GM21515 (cell line): ENCODE measurements around the gene ZNF350.
"Not testable (repeated sequence)": the region's sequence is repeated elsewhere in the genome, so short reads cannot be mapped to it uniquely, and the experiment has no call there.

Experiments used
- ATAC-seq: cut with Tn5 transposase; IDR thresholded peaks from one replicate; pipeline ENCODE4 v1.9.1; 2021; ENCODE audit not compliant: unreplicated experiment

Gene ZNF350

DNA sequence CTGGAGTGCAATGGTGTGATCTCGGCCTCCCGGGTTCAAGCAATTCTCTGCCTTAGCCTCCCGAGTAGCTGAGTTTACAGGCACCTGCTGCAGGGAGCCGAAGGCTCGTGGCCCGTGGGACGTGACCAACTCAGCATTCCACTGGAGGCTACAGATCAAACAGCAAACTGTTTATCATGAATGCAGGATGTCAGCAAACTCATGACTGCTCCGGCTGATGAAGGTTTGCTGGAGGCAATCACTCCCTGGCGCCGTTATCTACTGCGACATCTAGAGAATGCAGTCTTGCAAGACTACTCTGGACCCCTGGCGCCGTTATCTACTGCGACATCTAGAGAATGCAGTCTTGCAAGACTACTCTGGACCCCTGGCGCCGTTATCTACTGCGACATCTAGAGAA, 10.9 kb downstream of the ZNF350 start:
- not testable (repeated sequence) for ATAC-seq

DNA sequence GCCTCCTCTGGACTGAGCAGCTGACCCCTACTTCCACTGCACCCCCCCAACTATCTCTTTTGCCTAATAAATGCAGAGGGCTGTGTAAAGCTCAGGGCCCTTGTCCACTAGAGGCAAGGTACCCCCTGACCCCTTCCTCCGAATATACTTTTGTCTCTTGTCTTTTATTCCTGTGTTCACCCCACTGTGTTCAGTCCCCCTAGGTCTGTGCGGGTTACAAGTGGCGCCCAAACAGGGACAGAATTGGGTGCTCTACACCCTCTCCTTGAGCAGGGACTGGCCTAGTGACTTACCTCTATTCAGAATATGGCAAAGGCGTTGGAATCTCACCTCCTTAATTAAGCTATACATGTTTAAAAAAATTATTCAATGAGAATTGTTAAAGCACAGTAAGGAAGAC, 15.0 kb downstream of the ZNF350 start:
- ATAC-seq: no peak

DNA sequence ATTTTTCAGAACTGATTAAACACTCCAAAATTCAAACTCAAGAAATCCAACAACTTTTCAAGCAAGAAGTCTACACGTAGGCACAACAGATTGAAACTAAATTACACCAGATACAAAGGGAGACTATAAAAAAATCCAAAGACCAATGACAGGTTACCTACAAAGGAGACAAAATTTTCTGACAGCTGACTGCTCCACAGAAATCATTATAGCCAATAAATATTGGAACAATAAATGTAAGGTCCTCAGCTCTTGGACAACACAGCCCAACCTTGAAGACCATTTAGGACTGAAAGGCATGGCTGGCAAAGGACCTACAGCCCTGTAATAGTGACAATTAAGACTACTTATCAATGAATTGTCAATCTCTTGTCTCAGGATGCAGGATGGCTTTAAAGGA, 15.9 kb downstream of the ZNF350 start:
- ATAC-seq: no peak

DNA sequence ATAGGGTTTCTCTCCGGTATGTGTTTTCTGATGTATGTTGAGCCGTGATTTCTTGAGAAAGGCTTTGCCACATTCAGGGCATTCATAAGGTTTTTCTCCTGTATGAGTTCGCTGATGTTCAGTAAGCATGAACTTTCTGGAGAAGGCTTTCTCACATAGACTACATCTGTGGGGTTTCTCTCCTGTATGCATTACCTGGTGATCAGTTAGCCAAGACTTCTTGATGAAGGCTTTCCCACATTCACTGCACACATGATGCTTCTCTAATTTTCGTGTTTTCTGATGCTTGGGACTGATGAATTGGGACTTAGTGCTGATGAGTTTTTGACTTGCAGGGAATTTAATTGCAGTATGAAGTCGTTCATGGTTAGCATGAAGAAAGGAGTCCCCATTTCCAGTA, 21.1 kb downstream of the ZNF350 start:
- no peak for ATAC-seq

DNA sequence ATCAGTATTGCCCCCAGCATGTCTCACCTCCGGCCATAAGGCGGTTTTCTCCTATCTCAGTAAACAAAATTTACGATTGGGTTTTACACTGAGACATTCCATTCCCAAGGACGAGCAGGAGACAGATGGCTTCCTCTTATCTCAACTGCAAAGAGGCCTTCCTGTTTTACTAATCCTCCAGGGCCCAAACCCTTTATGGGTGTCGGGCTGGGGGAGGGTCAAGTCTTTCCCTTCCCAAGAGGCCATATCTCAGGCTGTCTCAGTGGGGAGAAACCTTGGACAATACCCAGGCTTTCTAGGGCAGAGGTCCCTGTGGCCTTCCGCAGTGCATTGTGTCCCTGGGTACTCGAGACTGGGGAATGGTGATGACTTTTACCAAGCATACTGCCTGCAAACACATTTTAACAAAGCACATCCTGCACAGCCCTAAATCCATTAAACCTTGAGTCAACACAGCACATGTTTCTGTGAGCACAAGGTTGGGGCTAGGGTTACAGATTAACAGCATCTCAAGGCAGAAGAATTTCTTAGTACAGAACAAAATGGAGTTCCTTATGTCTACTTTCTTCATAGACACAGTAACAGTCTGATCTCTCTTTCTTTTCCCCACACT, 25.9 kb downstream of the ZNF350 start:
- not testable (repeated sequence) for ATAC-seq

DNA sequence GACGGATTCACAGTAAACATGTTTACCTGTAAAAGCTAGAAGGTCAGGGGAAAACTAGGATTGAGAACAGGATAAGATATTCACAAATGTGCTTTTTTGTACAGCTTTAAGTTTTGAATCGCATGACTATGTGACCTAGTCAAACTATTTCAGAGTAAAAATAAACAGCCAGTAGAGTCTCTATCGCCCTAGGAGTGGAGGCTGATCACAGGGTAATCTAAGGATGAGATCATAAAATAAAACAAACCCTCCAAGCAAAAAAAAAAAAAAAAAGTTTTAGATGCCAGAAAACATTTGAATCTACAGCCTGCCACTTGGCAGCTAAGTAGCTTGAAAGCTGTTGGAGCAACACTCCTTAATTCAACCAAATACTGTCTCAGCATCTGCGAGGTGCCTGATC, 26.8 kb downstream of the ZNF350 start:
- ATAC-seq: no peak

DNA sequence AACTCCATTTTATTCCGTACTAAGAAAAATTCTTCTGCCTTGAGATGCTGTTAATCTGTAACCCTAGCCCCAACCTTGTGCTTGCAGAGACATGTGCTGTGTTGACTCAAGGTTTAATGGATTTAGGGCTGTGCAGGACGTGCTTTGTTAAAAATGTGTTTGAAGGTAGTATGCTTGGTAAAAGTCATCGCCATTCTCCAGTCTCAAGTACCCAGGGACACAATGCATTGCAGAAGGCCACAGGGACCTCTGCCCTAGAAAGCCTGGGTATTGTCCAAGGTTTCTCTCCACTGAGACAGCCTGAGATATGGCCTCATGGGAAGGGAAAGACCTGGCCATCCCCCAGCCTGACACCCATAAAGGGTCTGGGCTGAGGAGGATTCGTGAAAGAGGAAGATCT, 28.8 kb downstream of the ZNF350 start:
- ATAC-seq: not testable (repeated sequence)

DNA sequence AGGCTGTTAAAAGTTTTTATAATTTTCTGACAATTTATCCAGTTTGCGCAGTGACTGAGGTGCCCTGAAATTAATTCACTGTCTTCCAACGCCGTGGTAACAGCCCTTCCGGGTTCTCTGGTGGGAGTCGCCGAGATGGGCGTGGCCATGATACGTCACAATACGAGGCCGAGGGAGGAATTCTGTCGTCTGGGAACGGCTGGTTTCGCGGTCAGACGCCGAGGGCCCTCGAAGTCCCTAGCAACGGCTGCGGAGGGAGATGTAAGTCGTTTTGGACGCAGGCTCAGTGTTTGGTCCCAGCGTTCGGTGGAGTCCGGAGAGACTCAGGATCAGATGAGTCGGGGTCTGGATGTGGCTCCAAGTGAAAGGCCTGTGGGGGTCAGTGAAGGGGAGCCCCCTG, 37.7 kb downstream of the ZNF350 start:
- no peak for ATAC-seq

DNA sequence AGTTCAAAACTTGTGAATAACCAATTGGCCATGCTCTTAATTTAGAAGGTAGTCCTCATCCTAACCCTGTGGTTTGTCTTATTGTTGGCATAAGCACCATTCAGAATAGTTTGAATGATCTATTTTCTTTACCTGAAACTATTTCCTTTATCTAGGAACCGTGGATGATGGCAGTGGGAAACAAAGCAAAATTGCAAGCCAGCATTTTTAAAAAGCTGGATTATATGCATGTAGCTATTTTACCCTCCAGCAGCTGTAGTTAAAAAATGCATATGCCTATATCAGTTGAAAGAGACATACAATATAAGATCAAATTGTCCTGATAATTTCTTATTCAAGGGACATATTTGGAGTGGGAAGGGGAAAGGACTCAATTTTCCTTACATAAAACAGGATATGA, 40.0 kb downstream of the ZNF350 start:
- ATAC-seq: no peak

DNA sequence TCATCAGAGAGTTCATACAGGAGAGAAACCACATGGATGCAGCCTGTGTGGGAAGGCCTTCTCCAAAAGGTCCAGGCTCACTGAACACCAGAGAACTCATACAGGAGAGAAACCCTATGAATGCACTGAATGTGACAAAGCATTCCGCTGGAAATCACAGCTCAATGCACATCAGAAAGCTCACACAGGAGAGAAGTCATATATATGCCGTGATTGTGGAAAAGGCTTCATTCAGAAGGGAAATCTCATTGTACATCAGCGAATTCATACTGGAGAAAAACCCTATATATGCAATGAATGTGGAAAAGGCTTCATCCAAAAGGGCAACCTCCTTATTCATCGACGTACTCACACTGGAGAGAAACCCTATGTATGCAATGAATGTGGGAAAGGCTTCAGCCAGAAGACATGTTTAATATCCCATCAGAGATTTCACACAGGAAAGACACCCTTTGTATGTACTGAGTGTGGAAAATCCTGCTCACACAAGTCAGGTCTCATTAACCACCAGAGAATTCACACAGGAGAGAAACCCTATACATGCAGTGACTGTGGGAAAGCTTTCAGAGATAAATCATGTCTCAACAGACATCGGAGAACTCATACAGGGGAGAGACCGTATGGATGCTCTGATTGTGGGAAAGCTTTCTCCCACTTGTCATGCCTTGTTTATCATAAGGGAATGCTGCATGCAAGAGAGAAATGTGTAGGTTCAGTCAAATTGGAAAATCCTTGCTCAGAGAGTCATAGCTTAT, 41.7 kb downstream of the ZNF350 start:
- no peak for ATAC-seq

DNA sequence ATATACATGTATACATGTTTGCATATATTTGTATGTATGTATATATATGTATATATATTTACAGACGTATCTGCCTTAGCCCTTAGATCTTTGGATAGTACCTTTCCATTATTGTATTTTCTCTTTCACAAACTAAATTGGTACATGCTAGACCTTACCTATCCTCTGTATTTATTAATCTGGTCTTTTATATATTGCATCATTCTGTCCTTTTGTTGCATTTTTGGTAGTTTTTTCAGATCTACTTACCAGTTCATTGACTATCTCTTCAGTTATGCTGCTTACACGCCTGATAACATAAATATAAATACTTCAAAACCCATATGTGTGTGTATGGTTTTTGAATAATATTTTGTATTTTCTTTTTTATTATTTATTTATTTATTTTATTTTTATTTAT, 47.7 kb downstream of the ZNF350 start:
- ATAC-seq: no peak

DNA sequence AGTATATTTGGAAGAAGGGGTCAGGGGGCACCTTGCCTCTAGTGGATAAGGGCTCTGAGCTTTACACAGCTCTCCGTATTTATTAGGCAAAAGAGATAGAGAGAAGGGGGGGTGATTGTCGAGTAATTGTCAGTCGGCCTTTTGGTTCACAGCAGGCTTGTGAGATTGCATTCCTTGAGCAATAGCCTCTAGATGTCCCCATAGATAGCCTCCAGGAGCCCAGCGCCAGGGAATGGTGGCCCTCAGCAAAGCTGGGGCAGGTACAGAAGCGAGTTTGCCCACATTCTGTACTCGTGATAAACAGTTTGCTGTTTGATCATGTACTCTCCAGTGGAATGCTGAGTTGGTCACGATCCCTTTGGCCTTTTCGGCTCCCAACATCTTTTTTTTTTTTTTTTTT, 54.7 kb downstream of the ZNF350 start:
- ATAC-seq: no peak

DNA sequence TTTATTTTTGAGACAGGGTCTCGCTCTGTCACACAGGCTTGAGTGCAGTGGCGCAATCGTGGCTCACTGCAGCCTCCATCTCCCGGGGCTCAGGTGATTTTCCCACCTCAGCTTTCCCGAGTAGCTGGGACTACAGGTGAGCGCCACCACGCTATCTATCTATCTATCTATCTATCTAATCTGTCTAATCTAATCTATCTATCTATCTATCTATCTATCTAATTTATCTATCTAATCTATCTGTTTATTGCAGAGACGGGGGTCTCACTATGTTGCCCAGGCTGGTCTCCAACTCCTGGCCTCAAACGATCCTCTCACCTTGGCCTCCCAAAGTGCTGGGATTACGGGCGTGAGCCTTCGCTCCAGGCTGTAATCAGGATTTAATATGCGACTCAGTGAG, 58.8 kb downstream of the ZNF350 start:
- ATAC-seq: no peak

DNA sequence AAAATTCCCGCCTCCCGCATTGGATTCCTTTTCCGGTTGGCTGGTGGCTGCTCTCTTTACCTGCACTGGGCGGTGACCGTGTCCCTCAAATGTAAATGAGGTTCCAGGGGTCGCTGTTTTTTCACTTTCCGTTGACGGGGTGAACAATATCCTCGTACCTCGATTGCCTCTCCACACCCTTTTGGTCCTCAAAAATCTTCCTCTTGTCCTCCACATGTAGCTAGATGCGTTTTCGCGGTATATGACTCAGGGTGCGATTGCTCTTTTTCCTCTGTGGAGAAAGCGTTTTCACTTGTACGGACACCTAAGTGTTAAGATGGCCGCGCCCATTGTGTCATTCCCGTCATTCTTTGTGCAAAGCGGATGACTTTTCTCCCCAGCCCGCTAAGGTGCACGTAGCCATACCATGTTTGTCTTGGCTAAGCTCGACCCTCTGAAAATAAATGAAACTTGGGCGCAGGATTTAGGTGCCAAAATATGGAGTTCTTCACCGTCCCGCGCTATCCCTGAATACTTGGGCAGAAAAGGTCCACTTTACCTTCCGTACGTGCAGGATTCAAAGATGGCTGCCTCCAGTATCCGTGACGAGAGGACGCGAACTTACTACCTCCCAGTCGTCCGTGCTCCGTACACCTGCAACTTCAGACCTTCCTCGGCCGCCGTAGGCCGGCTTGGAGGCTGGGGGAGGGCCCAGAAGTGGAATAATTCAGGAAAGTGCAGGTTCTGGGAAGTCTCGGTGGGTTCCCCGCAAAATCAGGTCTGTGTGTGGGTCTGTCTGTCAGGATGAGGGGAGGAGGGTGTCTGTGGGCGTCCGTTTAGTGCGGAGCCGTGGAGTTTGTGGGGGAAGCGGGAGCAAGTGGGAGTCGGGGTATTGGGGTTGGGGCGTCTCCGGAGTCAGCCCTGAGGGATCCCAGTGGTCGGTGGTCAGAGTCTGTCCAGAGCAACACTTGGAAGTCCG, 59.6 kb downstream of the ZNF350 start, which contains the start of gene ZNF613:
ZNF613 (plus strand) TSS at position 689 of the 958 bp plus-strand sequence. CDS start 8,749 bp downstream, outside the sequence.
- ATAC-seq: peak; percentile 78

DNA sequence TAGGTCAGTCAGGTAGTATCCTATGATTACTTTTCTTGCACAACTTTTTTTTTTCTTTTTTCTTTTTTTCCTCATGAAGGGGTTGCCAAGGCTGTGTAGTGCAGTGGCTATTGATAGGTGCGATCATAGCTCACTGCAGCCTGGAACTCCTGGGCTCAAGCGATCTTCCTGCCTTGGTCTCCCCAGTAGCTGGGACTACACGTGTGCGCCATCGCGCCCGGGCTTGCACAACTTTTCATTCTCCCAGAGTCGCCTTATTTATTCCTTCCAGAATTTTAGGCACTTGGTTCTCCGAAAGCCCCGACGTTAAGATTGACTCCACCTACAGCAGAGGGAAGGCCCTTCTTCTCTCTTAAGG, 60.2 kb downstream of the ZNF350 start:
- no peak for ATAC-seq

DNA sequence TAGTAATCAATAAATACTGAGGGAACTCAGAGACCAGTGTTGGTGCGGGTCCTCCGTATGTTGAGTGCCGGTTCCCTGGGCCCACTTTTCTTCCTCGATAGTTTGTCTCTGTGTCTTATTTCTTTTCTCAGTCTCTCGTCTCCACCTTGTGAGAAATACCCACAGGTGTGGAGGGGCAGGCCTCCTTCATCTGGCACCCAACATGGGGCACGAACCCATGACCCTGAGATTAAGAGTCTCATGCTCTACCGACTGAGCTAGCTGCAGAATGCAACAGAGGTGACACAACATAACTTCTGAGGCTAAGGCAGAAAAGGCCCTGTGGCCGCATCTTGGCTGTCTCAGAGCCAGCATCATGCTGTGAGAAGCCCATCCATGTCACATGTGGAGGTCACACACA, 64.7 kb downstream of the ZNF350 start:
- no peak for ATAC-seq

DNA sequence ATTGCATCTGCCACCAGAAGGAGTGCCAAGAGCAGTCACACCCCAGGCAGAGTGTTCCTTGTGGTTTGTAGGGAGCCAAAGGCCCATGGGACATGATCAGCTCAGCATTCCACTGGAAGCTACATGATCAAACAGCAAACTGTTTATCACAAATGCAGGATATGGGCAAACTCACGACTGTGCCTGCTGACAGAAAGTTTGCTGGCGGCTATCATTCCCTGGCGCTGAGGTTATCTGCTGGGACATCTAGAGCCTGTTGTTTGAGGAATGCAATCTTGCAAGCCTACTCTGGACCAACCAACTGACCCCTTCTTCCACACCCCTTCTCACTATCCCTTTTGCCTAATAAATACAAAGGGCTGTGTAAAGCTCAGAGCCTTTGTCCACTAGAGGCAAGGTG, 67.0 kb downstream of the ZNF350 start:
- ATAC-seq: no peak

DNA sequence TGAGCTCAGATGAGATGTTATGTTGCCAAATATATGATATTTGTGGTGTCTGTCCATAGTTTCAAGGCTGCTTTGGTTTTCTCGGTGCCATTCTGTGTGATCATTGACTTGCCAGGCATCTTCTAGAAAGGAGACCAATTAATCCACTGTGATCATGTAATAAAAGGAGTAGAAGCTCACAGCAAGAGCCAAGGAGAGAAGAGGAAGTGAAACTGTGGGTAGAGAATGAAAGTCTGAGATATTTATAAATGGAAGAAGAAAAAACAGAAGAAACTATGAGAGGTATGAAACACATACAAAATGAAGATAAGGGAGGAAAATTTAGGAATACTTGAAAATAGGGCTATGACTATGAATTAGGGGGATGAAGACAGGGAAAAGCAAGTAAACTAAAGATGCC, 70.5 kb downstream of the ZNF350 start:
- ATAC-seq: no peak

DNA sequence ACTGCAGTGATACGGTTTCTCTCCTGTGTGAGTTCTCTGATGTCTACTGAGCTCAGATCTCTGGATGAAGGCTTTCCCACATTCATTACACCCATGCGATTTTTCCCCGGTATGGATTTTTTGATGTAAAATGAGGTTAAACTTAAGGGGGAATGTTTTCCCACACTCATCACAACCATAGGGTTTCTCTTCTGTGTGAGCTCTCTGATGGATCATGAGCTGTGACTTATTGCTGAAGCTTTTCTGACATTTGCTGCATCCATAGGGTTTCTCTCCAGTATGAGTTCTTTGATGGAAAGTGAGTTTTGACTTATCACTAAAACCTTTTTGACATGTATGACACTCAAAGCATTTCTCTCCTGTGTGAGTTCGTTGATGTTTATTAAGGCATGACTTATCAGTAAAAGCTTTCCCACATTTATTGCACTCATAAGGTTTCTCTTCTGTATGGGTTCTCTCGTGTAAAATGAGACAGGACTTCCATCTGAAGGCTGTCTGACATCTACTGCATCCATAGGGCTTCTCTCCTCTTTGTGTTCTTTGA, 71.2 kb downstream of the ZNF350 start:
- no peak for ATAC-seq
